HCT116 (cell line): Measurements from ENCODE around the gene CLASP1. TPM values are rescaled to one million over a fixed set of nuclear protein-coding genes. Genes with fewer than 3 reads are reported as not detected.

Experiments
- ATAC-seq: fragments of 200-7000 bp; cut with Tn5 transposase; 2 replicates; pipeline ENCODE4 v1.9.1; 2020; ENCODE audit warnings: mild to moderate bottlenecking, moderate library complexity
- BruUV-seq: library from RNA; stranded (reverse); fragments of 400-500 nt; replicated peaks from 2 replicates; lab custom pipeline; 2021; lab: Mats Ljungman, UMichigan
- CTCF ChIA-PET: fragments of 300-600 bp; sonication (Branson Sonifier 250); formaldehyde crosslinking; loops from one replicate; lab custom pipeline; 2021; ENCODE audit warnings: antibody characterized with exemption; lab: Charles Lee
- POLR2A ChIA-PET: fragments of 300-600, 350-600 bp; sonication (Branson Sonifier 250); formaldehyde crosslinking; loops from one replicate; lab custom pipeline; 2021; ENCODE audit warnings: antibody characterized with exemption; lab: Charles Lee
- RAD21 ChIA-PET, 2 experiments: fragments of 300-600 bp; sonication (Branson Sonifier 250); formaldehyde crosslinking; loops; one replicate each; lab custom pipeline; 2023; ENCODE audit warnings: low total read pairs in 2 of 2; ENCODE audit not compliant: uncharacterized antibody in 2 of 2, unreplicated experiment in 2 of 2, low non-redundant PET in 1 of 2; lab: Charles Lee
- DNase-seq: peaks from one replicate; pipeline ENCODE4 v3.0.0-alpha.2; 2010; ENCODE audit warnings: low read depth, low spot score
- H2AFZ ChIP-seq: fragments of 200-600 bp; shearing (Covaris generic), sonication (generic); 2 replicates; pipeline ENCODE4 v1.6.1; 2017; ENCODE audit warnings: low read depth, mixed run types, mixed read lengths, antibody characterized with exemption, low read length; ENCODE audit not compliant: poor library complexity, severe bottlenecking
- H3K27ac ChIP-seq: 2 replicates; pipeline ENCODE4 v1.5.1; 2012; ENCODE audit warnings: low read depth, low read length
- H3K27me3 ChIP-seq: fragments of 200-600 bp; sonication (generic); 2 replicates; pipeline ENCODE4 v1.6.1; 2016; ENCODE audit warnings: mixed run types, low read length, mixed read lengths; ENCODE audit not compliant: insufficient read depth
- H3K36me3 ChIP-seq, 2 experiments: fragments of 200-500 bp in 1 of 2; fragments of 200-600 bp in 1 of 2; sonication (Bioruptor generic) in 1 of 2; sonication (generic) in 1 of 2; 2 replicates each; pipeline versions ENCODE4 v1.5.1 to v1.6.1; 2014 to 2016; ENCODE audit warnings: low read length in 2 of 2, inconsistent platforms in 1 of 2, mixed read lengths in 1 of 2, mixed run types in 1 of 2; ENCODE audit not compliant: insufficient read depth in 2 of 2, control insufficient read depth in 1 of 2
- H3K4me1 ChIP-seq, 2 experiments: fragments of 200-600 bp in 1 of 2; sonication (generic) in 1 of 2; 2 replicates each; pipeline versions ENCODE4 v1.5.1 to v1.6.1; 2012 to 2017; ENCODE audit warnings: low read length in 2 of 2, inconsistent platforms in 1 of 2, mild to moderate bottlenecking in 1 of 2, mixed read lengths in 1 of 2, mixed run types in 1 of 2, moderate library complexity in 1 of 2; ENCODE audit not compliant: insufficient read depth in 2 of 2, control insufficient read depth in 1 of 2
- H3K4me2 ChIP-seq: fragments of 200-600 bp; sonication (generic); 2 replicates; pipeline ENCODE4 v1.6.1; 2017; ENCODE audit warnings: mixed run types, low read length, mixed read lengths
- H3K4me3 ChIP-seq, 2 experiments: fragments of 200-600 bp in 1 of 2; sonication (generic) in 1 of 2; replicated peaks in 1 of 2; 2 replicates each; pipeline ENCODE4 v1.5.1; 2011 to 2016; ENCODE audit warnings: low read length in 2 of 2, control low read depth in 1 of 2, low read depth in 1 of 2, mild to moderate bottlenecking in 1 of 2, mixed read lengths in 1 of 2, mixed run types in 1 of 2
- H3K79me2 ChIP-seq: fragments of 200-600 bp; sonication (generic); 2 replicates; pipeline ENCODE4 v1.6.1; 2017; ENCODE audit warnings: mild to moderate bottlenecking, mixed run types, low read length, moderate library complexity, mixed read lengths; ENCODE audit not compliant: insufficient read depth
- H3K9ac ChIP-seq: fragments of 200-600 bp; sonication (generic); 2 replicates; pipeline ENCODE4 v1.6.1; 2016; ENCODE audit warnings: low read length, mixed read lengths
- H3K9me2 ChIP-seq: fragments of 200-600 bp; sonication (generic), shearing (Covaris generic); 2 replicates; pipeline ENCODE4 v1.6.1; 2017; ENCODE audit warnings: mixed run types, mild to moderate bottlenecking, moderate library complexity; ENCODE audit not compliant: insufficient read depth
- H3K9me3 ChIP-seq, 2 experiments: fragments of 200-500 bp in 1 of 2; fragments of 200-600 bp in 1 of 2; sonication (Bioruptor generic) in 1 of 2; sonication (generic) in 1 of 2; 2 replicates each; pipeline ENCODE4 v1.6.1; 2014 to 2017; ENCODE audit warnings: low read length in 2 of 2, mixed read lengths in 2 of 2, inconsistent platforms in 1 of 2, low read depth in 1 of 2, mild to moderate bottlenecking in 1 of 2, mixed run types in 1 of 2, moderate library complexity in 1 of 2; ENCODE audit not compliant: control insufficient read depth in 1 of 2, insufficient read depth in 1 of 2
- H4K20me1 ChIP-seq: fragments of 200-600 bp; sonication (generic), shearing (Covaris generic); 2 replicates; pipeline ENCODE4 v1.6.1; 2017; ENCODE audit warnings: mixed run types, mild to moderate bottlenecking, moderate library complexity; ENCODE audit not compliant: insufficient read depth
- ELF1 ChIP-seq: IDR thresholded peaks from 2 replicates; pipeline ENCODE4 v1.6.1; 2012; ENCODE audit warnings: low read depth, borderline replicate concordance
- EZH2 ChIP-seq: fragments of 200-600 bp; sonication (generic); IDR thresholded peaks from 2 replicates; pipeline ENCODE4 v1.6.1; 2017; ENCODE audit warnings: antibody characterized with exemption, mixed run types
- POLR2A ChIP-seq: IDR thresholded peaks from 2 replicates; pipeline ENCODE4 v1.7.0; 2011; ENCODE audit warnings: borderline replicate concordance; ENCODE audit not compliant: insufficient read depth, insufficient read length; ENCODE audit errors: extremely low read depth
- POLR2AphosphoS5 ChIP-seq: IDR thresholded peaks from 2 replicates; pipeline ENCODE4 v1.6.1; 2011; ENCODE audit warnings: mild to moderate bottlenecking, low read depth, low read length, moderate library complexity
- RAD21 ChIP-seq: IDR thresholded peaks from 2 replicates; pipeline ENCODE4 v1.6.1; 2012; ENCODE audit warnings: low read depth, mild to moderate bottlenecking
- REST ChIP-seq: IDR thresholded peaks from 2 replicates; pipeline ENCODE4 v1.6.1; 2012; ENCODE audit warnings: low read depth
- SIN3A ChIP-seq: IDR thresholded peaks from 2 replicates; pipeline ENCODE4 v1.6.1; 2012; ENCODE audit warnings: low read depth
- SRF ChIP-seq: IDR thresholded peaks from 2 replicates; pipeline ENCODE4 v1.6.1; 2012; ENCODE audit warnings: low read depth
- YY1 ChIP-seq: IDR thresholded peaks from 2 replicates; pipeline ENCODE4 v1.6.1; 2011; ENCODE audit warnings: low read length, low read depth, moderate library complexity, mild to moderate bottlenecking; ENCODE audit not compliant: insufficient replicate concordance; ENCODE audit errors: extremely low read depth
- ZFX ChIP-seq: fragments of 450-650 bp; IDR thresholded peaks from 2 replicates; pipeline ENCODE4 v1.6.1; 2017
- ZNF274 ChIP-seq: fragments of 200-500 bp; sonication (Bioruptor generic); IDR thresholded peaks from 2 replicates; pipeline ENCODE4 v1.6.1; 2014; ENCODE audit warnings: mild to moderate bottlenecking, low read depth, low read length, inconsistent platforms
- intact Hi-C: fragments of 100-400 bp; cut with micrococcal nuclease; formaldehyde crosslinking; loops from 2 replicates; pipeline ENCODE4 v1.10.0; 2022
- total RNA-seq: library from RNA; stranded (reverse); gene quantifications from one replicate; pipeline ENCODE4 v1.2.1, GENCODE V29; 2021; ENCODE audit not compliant: unreplicated experiment
- TF ChIP-seq, protein P1 (sequence below): IDR thresholded peaks from 2 replicates; pipeline ENCODE4 v1.6.1; 2012

The CLASP1 gene
- total RNA-seq, 1 experiment from 2014 or later, result 41.9 TPM

- Histone ChIP-seq H3K27ac (no peak overlapping the region), H3K4me1 (no peaks in the 10 kb centered on the region), H3K36me3 (peaks cover 0 to 5% of the 10 kb centered on the region in 2 experiments; a peak in 1 of 4 replicates), H3K9ac (no peak overlapping the region), H3K79me2 (no peaks in the 10 kb centered on the region), H4K20me1 (no peaks in the 10 kb centered on the region), H2AFZ (no peak overlapping the region), H3K4me3 (no peak overlapping the region), H3K9me3 (no peaks in the 10 kb centered on the region), H3K9me2 (no peaks in the 10 kb centered on the region), H3K27me3 (no peaks in the 10 kb centered on the region), H3K4me2 (no peak overlapping the region)
- ChIA-PET CTCF (no interaction called here), POLR2A (no interaction called here), RAD21 (no interaction called here)
- no peak for ATAC-seq
- TF ChIP-seq EZH2 (no peak), ZFX (no peak), POLR2A (no peak), RAD21 (no peak), POLR2AphosphoS5 (no peak), REST (no peak), ELF1 (no peak), ZNF274 (no peak), YY1 (no peak), SRF (no peak), SIN3A (no peak)
- TF ChIP-seq, protein P1, sequence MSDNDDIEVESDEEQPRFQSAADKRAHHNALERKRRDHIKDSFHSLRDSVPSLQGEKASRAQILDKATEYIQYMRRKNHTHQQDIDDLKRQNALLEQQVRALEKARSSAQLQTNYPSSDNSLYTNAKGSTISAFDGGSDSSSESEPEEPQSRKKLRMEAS, result no peak
- no peak for DNase-seq
- no TSS peak for BruUV-seq
- intact Hi-C loops, result no loop called here
These were observed 239.9 kb downstream of the CLASP1 start for GRCh38 chr2:121409388-121409787.
